ENCODE measurements around the gene DBH.

GRCh38 chr9:133677126-133678010, 41.2 kb downstream of the DBH start:
- TF ChIP-seq CTCF (IDR thresholded peaks at IDR 0.05) (no peak), POLR2A (IDR thresholded peaks at IDR 0.05) (no peak)
